Calu3 (cell line): ENCODE results near the gene PCDHGA5. TPM values are rescaled to one million over a fixed set of nuclear protein-coding genes. Genes with fewer than 3 reads are reported as not detected.
"Not testable (repeated sequence)": the region's sequence is repeated elsewhere in the genome, so short reads cannot be mapped to it uniquely, and the experiment has no call there.

Experiments used
- BruUV-seq: library from RNA; stranded (reverse); fragments of 400-500 nt; replicated peaks from 2 replicates; lab custom pipeline; 2021; lab: Mats Ljungman, UMichigan
- CTCF ChIA-PET: fragments of 300-600 bp; sonication (Branson Sonifier 250); formaldehyde crosslinking; loops from one replicate; lab custom pipeline; 2022; ENCODE audit warnings: antibody characterized with exemption; lab: Charles Lee
- DNase-seq: peaks from one replicate; pipeline ENCODE4 v3.0.0; 2022
- H3K27ac Mint-ChIP-seq: one replicate; pipeline ENCODE4 v1.8.0; 2022; ENCODE audit warnings: mixed read lengths; ENCODE audit not compliant: unreplicated experiment
- H3K27me3 Mint-ChIP-seq: one replicate; pipeline ENCODE4 v1.8.0; 2022; ENCODE audit warnings: mixed read lengths; ENCODE audit not compliant: unreplicated experiment
- H3K36me3 Mint-ChIP-seq: one replicate; pipeline ENCODE4 v1.8.0; 2022; ENCODE audit warnings: mild to moderate bottlenecking, moderate library complexity, mixed read lengths; ENCODE audit not compliant: insufficient read depth, unreplicated experiment
- H3K4me1 Mint-ChIP-seq: one replicate; pipeline ENCODE4 v1.8.0; 2022; ENCODE audit warnings: mild to moderate bottlenecking, low read depth, mixed read lengths; ENCODE audit not compliant: unreplicated experiment
- H3K4me3 Mint-ChIP-seq: one replicate; pipeline ENCODE4 v1.8.0; 2022; ENCODE audit warnings: mild to moderate bottlenecking, low read depth, moderate library complexity, mixed read lengths; ENCODE audit not compliant: unreplicated experiment
- H3K9me3 Mint-ChIP-seq: one replicate; pipeline ENCODE4 v1.8.0; 2022; ENCODE audit warnings: low read depth, mixed read lengths; ENCODE audit not compliant: unreplicated experiment
- CTCF ChIP-seq: fragments of 200-600 bp; IDR thresholded peaks from one replicate; pipeline ENCODE4 v1.8.0; 2022; ENCODE audit warnings: antibody characterized with exemption; ENCODE audit not compliant: unreplicated experiment
- intact Hi-C: fragments of 100-400 bp; cut with micrococcal nuclease; formaldehyde crosslinking; loops from one replicate; pipeline ENCODE4 v1.10.0; 2022; ENCODE audit not compliant: unreplicated experiment
- total RNA-seq: library from RNA; stranded (reverse); gene quantifications from 2 replicates; pipeline ENCODE4 v1.2.3, GENCODE V29; 2022

The PCDHGA5 gene
- total RNA-seq, 1 experiment from 2014 or later, result 0.12 TPM

- Mint-ChIP-seq H3K36me3 (peaks cover 9% of the 10 kb centered on the region), H3K9me3 (peaks cover 13% of the 10 kb centered on the region), H3K4me1 (no peaks in the 10 kb centered on the region), H3K4me3 (no peak overlapping the region), H3K27ac (no peak overlapping the region), H3K27me3 (no peaks in the 10 kb centered on the region)
- no peak for TF ChIP-seq CTCF
- no TSS peak for BruUV-seq
- intact Hi-C loops, result no loop called here
- CTCF ChIA-PET, result no interaction called here
- DNase-seq, result no peak
Measured at GRCh38 chr5:141388661-141389060, 24.7 kb downstream of the PCDHGA5 start.

- intact Hi-C loops, result no loop called here
- TF ChIP-seq CTCF, result no peak
- BruUV-seq, result no TSS peak
- H3K4me3 Mint-ChIP-seq, result no peak overlapping the region
- H3K36me3 Mint-ChIP-seq, result peaks cover 9% of the 10 kb centered on the region
- no peak overlapping the region for H3K27ac Mint-ChIP-seq
- no peaks in the 10 kb centered on the region for H3K4me1 Mint-ChIP-seq
- peaks cover 17% of the 10 kb centered on the region for H3K9me3 Mint-ChIP-seq
- H3K27me3 Mint-ChIP-seq, result no peaks in the 10 kb centered on the region
- CTCF ChIA-PET, result no interaction called here
- no peak for DNase-seq
Measured at GRCh38 chr5:141389153-141390042, 25.4 kb downstream of the PCDHGA5 start.

GRCh38 chr5:141392429-141393198, 28.7 kb downstream of the PCDHGA5 start, which contains the start of gene PCDHGA8:
Gene PCDHGA8, plus strand, starts transcription at chr5:141392633. Its CDS starts 181 bp downstream, at chr5:141392814.
- Mint-ChIP-seq H3K9me3 (peaks cover 20% of the 10 kb centered on the region), H3K27ac (no peak within 1 kb of the TSS), H3K27me3 (no peaks in the 10 kb centered on the region), H3K4me1 (no peaks in the 10 kb centered on the region), H3K4me3 (no peak within 1 kb of the TSS), H3K36me3 (peaks cover 9% of the 10 kb centered on the region)
- CTCF ChIA-PET, result no interaction called here
- no TSS peak for BruUV-seq
- intact Hi-C loops, result no loop called here
- no peak for DNase-seq
- TF ChIP-seq CTCF, result no peak

GRCh38 chr5:141393267-141393666, 29.3 kb downstream of the PCDHGA5 start:
- Mint-ChIP-seq H3K4me3 (no peak overlapping the region), H3K4me1 (no peaks in the 10 kb centered on the region), H3K27me3 (no peaks in the 10 kb centered on the region), H3K9me3 (peaks cover 20% of the 10 kb centered on the region), H3K36me3 (peaks cover 9% of the 10 kb centered on the region), H3K27ac (no peak overlapping the region)
- TF ChIP-seq CTCF, result no peak
- no TSS peak for BruUV-seq
- intact Hi-C loops, result no loop called here
- no peak for DNase-seq
- CTCF ChIA-PET, result no interaction called here

GRCh38 chr5:141394401-141395187, 30.6 kb downstream of the PCDHGA5 start:
- Mint-ChIP-seq H3K9me3 (peaks cover 13% of the 10 kb centered on the region), H3K36me3 (peaks cover 13% of the 10 kb centered on the region)
- H3K4me1 Mint-ChIP-seq, H3K27me3 Mint-ChIP-seq, DNase-seq, H3K4me3 Mint-ChIP-seq, intact Hi-C loops, H3K27ac Mint-ChIP-seq, CTCF ChIA-PET, BruUV-seq: not testable (repeated sequence)
